HG02840 (cell line): Measurements from ENCODE around the gene MED25.

Experiments used
- ATAC-seq: cut with Tn5 transposase; IDR thresholded peaks from one replicate; pipeline ENCODE4 v1.9.1; 2021; ENCODE audit warnings: mild to moderate bottlenecking, moderate library complexity, moderate number of reproducible peaks; ENCODE audit not compliant: unreplicated experiment, low FRiP score

The MED25 gene

GRCh38 chr19:49795615-49796014 is 22.5 kb upstream of the MED25 start:
- ATAC-seq = no peak

- ATAC-seq = no peak
These were observed 19.5 kb upstream of the MED25 start for GRCh38 chr19:49798574-49798973.

- no peak for ATAC-seq
These were observed 18.8 kb upstream of the MED25 start for GRCh38 chr19:49799271-49799797.

GRCh38 chr19:49799798-49800376 is 18.2 kb upstream of the MED25 start:
- ATAC-seq = no peak

- no peak for ATAC-seq
These were observed 17.3 kb upstream of the MED25 start for GRCh38 chr19:49800771-49801170.

- ATAC-seq = no peak
These were observed 16.6 kb upstream of the MED25 start for GRCh38 chr19:49801401-49801888.

GRCh38 chr19:49801966-49802661 is 16.0 kb upstream of the MED25 start:
- ATAC-seq = no peak

- ATAC-seq = no peak
These were observed 15.1 kb upstream of the MED25 start for GRCh38 chr19:49802836-49803528.

GRCh38 chr19:49803529-49803856 is 14.6 kb upstream of the MED25 start:
- no peak for ATAC-seq

GRCh38 chr19:49805822-49806619 is 12.1 kb upstream of the MED25 start:
- ATAC-seq = no peak

GRCh38 chr19:49806620-49806959 is 11.5 kb upstream of the MED25 start:
- ATAC-seq = no peak

GRCh38 chr19:49807058-49807903 is 10.8 kb upstream of the MED25 start:
- no peak for ATAC-seq

GRCh38 chr19:49807904-49808675 is 10.0 kb upstream of the MED25 start:
- no peak for ATAC-seq

- no peak for ATAC-seq
These were observed 9.4 kb upstream of the MED25 start for GRCh38 chr19:49808711-49809159.

- no peak for ATAC-seq
These were observed 8.7 kb upstream of the MED25 start for GRCh38 chr19:49809160-49809940.

GRCh38 chr19:49809941-49810389 is 8.1 kb upstream of the MED25 start:
- no peak for ATAC-seq

GRCh38 chr19:49811328-49811727 is 6.8 kb upstream of the MED25 start:
- no peak for ATAC-seq

GRCh38 chr19:49812452-49812996 is 5.6 kb upstream of the MED25 start:
- no peak for ATAC-seq
